GM12878 (cell line): Measurements from ENCODE around the gene LRRC66.

Experiments used
- EP300 ChIP-seq, 2 experiments: fragments of 150-350 bp in 1 of 2; IDR thresholded peaks; 2 replicates each; pipeline ENCODE4 v1.6.1; 2011 to 2012; ENCODE audit warnings: low read depth in 2 of 2, low read length in 2 of 2, borderline replicate concordance in 1 of 2, improper control_type of control experiment in 1 of 2, inconsistent platforms in 1 of 2; ENCODE audit not compliant: control insufficient read depth in 1 of 2
- FOS ChIP-seq: IDR thresholded peaks from 3 replicates; pipeline ENCODE4 v1.6.1; 2011; ENCODE audit warnings: borderline replicate concordance; ENCODE audit not compliant: insufficient read length; ENCODE audit errors: extremely low read depth
- MYC ChIP-seq: IDR thresholded peaks from 2 replicates; pipeline ENCODE4 v1.6.1; 2011; ENCODE audit warnings: mild to moderate bottlenecking, low read length, moderate library complexity, inconsistent platforms; ENCODE audit not compliant: insufficient read depth, insufficient replicate concordance, insufficient read length, severe bottlenecking
- POLR2A ChIP-seq: IDR thresholded peaks from 2 replicates; pipeline ENCODE4 v1.6.1; 2011; ENCODE audit warnings: low read depth, mild to moderate bottlenecking, low read length
- SIN3A ChIP-seq: IDR thresholded peaks from 2 replicates; pipeline ENCODE4 v1.6.1; 2012; ENCODE audit warnings: low read depth, low read length, improper control_type of control experiment
- TCF12 ChIP-seq: IDR thresholded peaks from 2 replicates; pipeline ENCODE4 v1.6.1; 2011; ENCODE audit warnings: low read depth, mild to moderate bottlenecking, low read length
- TCF7 ChIP-seq: IDR thresholded peaks from 2 replicates; pipeline ENCODE4 v1.6.1; 2014; ENCODE audit warnings: antibody characterized with exemption, borderline replicate concordance
- TF ChIP-seq, protein P1 (sequence below), 3 experiments: IDR thresholded peaks in 2 of 3; conservative IDR thresholded peaks in 1 of 3; 2 replicates each; pipeline ENCODE4 v1.5.1; 2011; ENCODE audit warnings: low read depth in 3 of 3, low read length in 3 of 3, mild to moderate bottlenecking in 3 of 3, control low read depth in 2 of 3, moderate library complexity in 2 of 3, inconsistent platforms in 1 of 3, mixed read lengths in 1 of 3; ENCODE audit not compliant: control insufficient read depth in 2 of 3, insufficient read depth in 1 of 3; ENCODE audit errors: extremely low read depth in 1 of 3
- TF ChIP-seq, protein P2 (sequence below): fragments of 450-650 bp; IDR thresholded peaks from 2 replicates; pipeline ENCODE4 v1.6.1; 2014; ENCODE audit warnings: mild to moderate bottlenecking

DNA sequence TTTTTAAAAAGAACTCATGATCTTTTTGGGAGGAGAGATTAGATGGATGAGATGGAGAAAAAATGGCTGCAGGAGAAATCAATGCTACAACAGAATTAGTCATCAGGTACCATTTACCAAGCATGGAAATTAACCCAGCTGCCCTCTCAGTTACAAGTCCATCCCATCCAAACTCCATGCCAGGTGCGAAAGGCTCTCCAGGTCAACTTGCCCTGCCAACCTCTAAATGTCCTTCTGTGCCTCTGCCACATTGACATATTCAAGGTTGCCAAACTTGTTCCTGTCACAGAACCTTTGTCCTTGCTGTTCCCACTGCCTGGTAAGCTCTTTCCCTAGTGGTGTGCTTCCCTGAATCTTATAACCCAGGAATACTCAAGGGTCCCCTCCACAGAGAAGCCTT, 38.1 kb upstream of the LRRC66 start:
- TF ChIP-seq, protein P1, sequence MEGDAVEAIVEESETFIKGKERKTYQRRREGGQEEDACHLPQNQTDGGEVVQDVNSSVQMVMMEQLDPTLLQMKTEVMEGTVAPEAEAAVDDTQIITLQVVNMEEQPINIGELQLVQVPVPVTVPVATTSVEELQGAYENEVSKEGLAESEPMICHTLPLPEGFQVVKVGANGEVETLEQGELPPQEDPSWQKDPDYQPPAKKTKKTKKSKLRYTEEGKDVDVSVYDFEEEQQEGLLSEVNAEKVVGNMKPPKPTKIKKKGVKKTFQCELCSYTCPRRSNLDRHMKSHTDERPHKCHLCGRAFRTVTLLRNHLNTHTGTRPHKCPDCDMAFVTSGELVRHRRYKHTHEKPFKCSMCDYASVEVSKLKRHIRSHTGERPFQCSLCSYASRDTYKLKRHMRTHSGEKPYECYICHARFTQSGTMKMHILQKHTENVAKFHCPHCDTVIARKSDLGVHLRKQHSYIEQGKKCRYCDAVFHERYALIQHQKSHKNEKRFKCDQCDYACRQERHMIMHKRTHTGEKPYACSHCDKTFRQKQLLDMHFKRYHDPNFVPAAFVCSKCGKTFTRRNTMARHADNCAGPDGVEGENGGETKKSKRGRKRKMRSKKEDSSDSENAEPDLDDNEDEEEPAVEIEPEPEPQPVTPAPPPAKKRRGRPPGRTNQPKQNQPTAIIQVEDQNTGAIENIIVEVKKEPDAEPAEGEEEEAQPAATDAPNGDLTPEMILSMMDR (IDR thresholded peaks at IDR 0.05 in 2 of 3, conservative IDR thresholded peaks at IDR 0.05 in 1 of 3; ENCODE audit: control insufficient read depth in 2 of 3, extremely low read depth in 1 of 3, insufficient read depth in 1 of 3, low read depth in 3 of 3, low read length in 3 of 3), result no peak
- TF ChIP-seq, protein P2, sequence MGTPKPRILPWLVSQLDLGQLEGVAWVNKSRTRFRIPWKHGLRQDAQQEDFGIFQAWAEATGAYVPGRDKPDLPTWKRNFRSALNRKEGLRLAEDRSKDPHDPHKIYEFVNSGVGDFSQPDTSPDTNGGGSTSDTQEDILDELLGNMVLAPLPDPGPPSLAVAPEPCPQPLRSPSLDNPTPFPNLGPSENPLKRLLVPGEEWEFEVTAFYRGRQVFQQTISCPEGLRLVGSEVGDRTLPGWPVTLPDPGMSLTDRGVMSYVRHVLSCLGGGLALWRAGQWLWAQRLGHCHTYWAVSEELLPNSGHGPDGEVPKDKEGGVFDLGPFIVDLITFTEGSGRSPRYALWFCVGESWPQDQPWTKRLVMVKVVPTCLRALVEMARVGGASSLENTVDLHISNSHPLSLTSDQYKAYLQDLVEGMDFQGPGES, result no peak
- TF ChIP-seq SIN3A, result no peak
- TF ChIP-seq TCF12, result no peak
- TF ChIP-seq EP300 (IDR thresholded peaks at IDR 0.05; ENCODE audit: borderline replicate concordance in 1 of 2, control insufficient read depth in 1 of 2, low read depth in 2 of 2, low read length in 2 of 2), result no peak
- no peak for TF ChIP-seq MYC
- TF ChIP-seq FOS, result no peak
- TF ChIP-seq TCF7, result no peak
- no peak for TF ChIP-seq POLR2A
